CD4-positive, CD25-positive, alpha-beta regulatory T cell (primary cell): Measurements from ENCODE around the gene MTHFD1L. TPM values are rescaled to one million over a fixed set of nuclear protein-coding genes. Genes with fewer than 3 reads are reported as not detected.

Source experiments
- ATAC-seq, 2 donors: fragments of 150-1000 bp; cut with Tn5 transposase; one replicate each; pipeline ENCODE4 v1.10.0; 2021; ENCODE audit warnings: low read depth in 2 of 2, moderate number of reproducible peaks in 2 of 2, moderate library complexity in 1 of 2
- DNase-seq, 3 donors: peaks; one replicate each; pipeline versions ENCODE4 v3.0.0 to v3.0.0-alpha.2; 2012 to 2022; ENCODE audit warnings: mixed read lengths in 1 of 3
- H3K27ac ChIP-seq: one replicate; pipeline ENCODE4 v1.7.0; 2013; ENCODE audit warnings: mild to moderate bottlenecking, low read length; ENCODE audit not compliant: insufficient read depth, poor library complexity, severe bottlenecking
- H3K27me3 ChIP-seq: one replicate; pipeline ENCODE4 v1.7.0; 2013; ENCODE audit warnings: low read length; ENCODE audit not compliant: control insufficient read depth, insufficient read depth
- H3K36me3 ChIP-seq: one replicate; pipeline ENCODE4 v1.7.0; 2013; ENCODE audit warnings: mild to moderate bottlenecking, low read length, moderate library complexity; ENCODE audit not compliant: control insufficient read depth, insufficient read depth
- H3K4me1 ChIP-seq: 2 replicates; pipeline ENCODE4 v1.7.0; 2013; ENCODE audit warnings: mild to moderate bottlenecking, low read length; ENCODE audit not compliant: insufficient read depth, control insufficient read depth, poor library complexity, severe bottlenecking
- H3K4me3 ChIP-seq: one replicate; pipeline ENCODE4 v1.7.0; 2013; ENCODE audit warnings: low read depth, mild to moderate bottlenecking, low read length, moderate library complexity
- H3K9me3 ChIP-seq, 2 experiments: 1 replicate in 1 of 2; 2 replicates in 1 of 2; pipeline ENCODE4 v1.7.0; 2013; ENCODE audit warnings: low read length in 2 of 2, mild to moderate bottlenecking in 1 of 2, moderate library complexity in 1 of 2; ENCODE audit not compliant: control insufficient read depth in 2 of 2
- H3K27ac Mint-ChIP-seq, 3 donors: one replicate each; pipeline ENCODE4 v1.8.0; 2020 to 2022; ENCODE audit warnings: mild to moderate bottlenecking in 3 of 3, mixed read lengths in 3 of 3, moderate library complexity in 2 of 3
- H3K27me3 Mint-ChIP-seq: one replicate; pipeline ENCODE4 v1.8.0; 2022; ENCODE audit warnings: mild to moderate bottlenecking, mixed read lengths
- H3K36me3 Mint-ChIP-seq: one replicate; pipeline ENCODE4 v1.8.0; 2020; ENCODE audit warnings: mixed read lengths
- H3K4me1 Mint-ChIP-seq, 4 donors: one replicate each; pipeline ENCODE4 v1.8.0; 2020 to 2022; ENCODE audit warnings: mixed read lengths in 4 of 4, mild to moderate bottlenecking in 1 of 4
- H3K4me3 Mint-ChIP-seq, 4 donors: one replicate each; pipeline ENCODE4 v1.8.0; 2020 to 2022; ENCODE audit warnings: mild to moderate bottlenecking in 4 of 4, mixed read lengths in 4 of 4, moderate library complexity in 3 of 4
- H3K9me3 Mint-ChIP-seq, 7 donors: one replicate each; pipeline ENCODE4 v1.8.0; 2020 to 2022; ENCODE audit warnings: mixed read lengths in 7 of 7, mild to moderate bottlenecking in 3 of 7, moderate library complexity in 2 of 7
- polyA plus RNA-seq, 4 donors: library from polyadenylated mRNA; unstranded; fragments of 300-500 nt; fragmentation: Illumina TruSeq; gene quantifications; one replicate each; pipeline ENCODE4 v1.2.3, GENCODE V29; 2021
- total RNA-seq: library from RNA; stranded (reverse); gene quantifications from one replicate; pipeline ENCODE4 v1.2.3, GENCODE V29; 2022

Gene MTHFD1L
- total and polyA plus RNA-seq, 5 donors from 2014 or later = 2.0 to 11.1 (median 3.4) TPM

- H3K36me3 ChIP-seq = no peaks in the 10 kb centered on the region
- no peak overlapping the region for H3K27ac ChIP-seq
- DNase-seq (peak in 1 of 3 donors; percentile 70), ATAC-seq (peak; percentile 77)
- H3K9me3 ChIP-seq = no peaks in the 10 kb centered on the region
- H3K27ac Mint-ChIP-seq = peak overlapping the region; percentile 34 to 63 (median 54)
- H3K4me3 ChIP-seq = peak overlapping the region; percentile 46
- peaks cover 12% of the 10 kb centered on the region for H3K4me1 ChIP-seq
- H3K4me3 Mint-ChIP-seq = peak overlapping the region in 3 of 4 donors; percentile 1 to 57 (median 15)
- peaks cover 10 to 33% (median 12%) of the 10 kb centered on the region in 4 donors for H3K4me1 Mint-ChIP-seq
- H3K36me3 Mint-ChIP-seq = no peaks in the 10 kb centered on the region
- H3K9me3 Mint-ChIP-seq = peaks cover 0 to 1% (median 0%) of the 10 kb centered on the region in 7 donors
- no peaks in the 10 kb centered on the region for H3K27me3 ChIP-seq
- no peaks in the 10 kb centered on the region for H3K27me3 Mint-ChIP-seq
Measured at GRCh38 chr6:151004383-151005024, 139.0 kb downstream of the MTHFD1L start.

GRCh38 chr6:151005164-151005563, 139.7 kb downstream of the MTHFD1L start:
- Histone ChIP-seq H3K27me3 (no peaks in the 10 kb centered on the region), H3K4me1 (peaks cover 12% of the 10 kb centered on the region), H3K4me3 (peak overlapping the region; percentile 46), H3K9me3 (no peaks in the 10 kb centered on the region), H3K27ac (no peak overlapping the region), H3K36me3 (no peaks in the 10 kb centered on the region)
- Mint-ChIP-seq H3K27me3 (no peaks in the 10 kb centered on the region), H3K4me3 (no peak overlapping the region), H3K4me1 (peaks cover 10 to 33% (median 12%) of the 10 kb centered on the region in 4 donors), H3K36me3 (no peaks in the 10 kb centered on the region), H3K9me3 (peaks cover 0 to 1% (median 0%) of the 10 kb centered on the region in 7 donors), H3K27ac (peak overlapping the region in 1 of 3 donors; percentile 34)
- no peak for ATAC-seq
- DNase-seq = no peak

GRCh38 chr6:151005896-151006632, 140.6 kb downstream of the MTHFD1L start:
- Mint-ChIP-seq H3K36me3 (no peaks in the 10 kb centered on the region), H3K9me3 (peaks cover 0 to 1% (median 0%) of the 10 kb centered on the region in 7 donors), H3K27me3 (no peaks in the 10 kb centered on the region), H3K4me3 (peak overlapping the region in 2 of 4 donors; percentile 6 to 11), H3K4me1 (peaks cover 10 to 33% (median 12%) of the 10 kb centered on the region in 4 donors), H3K27ac (peak overlapping the region in 2 of 3 donors; percentile 34 to 55)
- Histone ChIP-seq H3K36me3 (no peaks in the 10 kb centered on the region), H3K27me3 (no peaks in the 10 kb centered on the region), H3K9me3 (no peaks in the 10 kb centered on the region), H3K27ac (no peak overlapping the region), H3K4me3 (no peak overlapping the region), H3K4me1 (peaks cover 12% of the 10 kb centered on the region)
- ATAC-seq = no peak
- peak in 1 of 3 donors; percentile 25 for DNase-seq

GRCh38 chr6:151007076-151007475, 141.6 kb downstream of the MTHFD1L start:
- Mint-ChIP-seq H3K36me3 (no peaks in the 10 kb centered on the region), H3K27ac (peak overlapping the region in 2 of 3 donors; percentile 55 to 62), H3K4me3 (no peak overlapping the region), H3K9me3 (peaks cover 0 to 1% (median 0%) of the 10 kb centered on the region in 7 donors), H3K27me3 (no peaks in the 10 kb centered on the region), H3K4me1 (peaks cover 9 to 33% (median 12%) of the 10 kb centered on the region in 4 donors)
- ATAC-seq = no peak
- Histone ChIP-seq H3K9me3 (no peaks in the 10 kb centered on the region), H3K4me1 (peaks cover 12% of the 10 kb centered on the region), H3K36me3 (no peaks in the 10 kb centered on the region), H3K27me3 (no peaks in the 10 kb centered on the region), H3K27ac (no peak overlapping the region), H3K4me3 (no peak overlapping the region)
- no peak for DNase-seq

- Mint-ChIP-seq H3K36me3 (no peaks in the 10 kb centered on the region), H3K9me3 (peaks cover 0 to 1% (median 0%) of the 10 kb centered on the region in 7 donors), H3K27ac (peak overlapping the region in 1 of 3 donors; percentile 18), H3K27me3 (no peaks in the 10 kb centered on the region), H3K4me1 (peaks cover 9 to 33% (median 12%) of the 10 kb centered on the region in 4 donors), H3K4me3 (peak overlapping the region in 1 of 4 donors; percentile 48)
- no peak for ATAC-seq
- Histone ChIP-seq H3K4me1 (peaks cover 12% of the 10 kb centered on the region), H3K4me3 (no peak overlapping the region), H3K9me3 (no peaks in the 10 kb centered on the region), H3K27ac (no peak overlapping the region), H3K36me3 (no peaks in the 10 kb centered on the region), H3K27me3 (no peaks in the 10 kb centered on the region)
- DNase-seq = no peak
Measured at GRCh38 chr6:151007922-151008321, 142.4 kb downstream of the MTHFD1L start.

GRCh38 chr6:151008425-151008824, 142.9 kb downstream of the MTHFD1L start:
- Histone ChIP-seq H3K27me3 (no peaks in the 10 kb centered on the region), H3K36me3 (no peaks in the 10 kb centered on the region), H3K27ac (no peak overlapping the region), H3K4me3 (no peak overlapping the region), H3K9me3 (no peaks in the 10 kb centered on the region), H3K4me1 (peaks cover 12% of the 10 kb centered on the region)
- no peak for ATAC-seq
- H3K36me3 Mint-ChIP-seq = no peaks in the 10 kb centered on the region
- peaks cover 9 to 33% (median 12%) of the 10 kb centered on the region in 4 donors for H3K4me1 Mint-ChIP-seq
- no peaks in the 10 kb centered on the region for H3K27me3 Mint-ChIP-seq
- peak overlapping the region in 1 of 4 donors; percentile 48 for H3K4me3 Mint-ChIP-seq
- peak overlapping the region in 1 of 3 donors; percentile 18 for H3K27ac Mint-ChIP-seq
- no peak for DNase-seq
- H3K9me3 Mint-ChIP-seq = peaks cover 0 to 1% (median 0%) of the 10 kb centered on the region in 7 donors

- Histone ChIP-seq H3K36me3 (no peaks in the 10 kb centered on the region), H3K4me1 (peaks cover 8% of the 10 kb centered on the region), H3K27ac (no peak overlapping the region), H3K9me3 (no peaks in the 10 kb centered on the region), H3K27me3 (no peaks in the 10 kb centered on the region), H3K4me3 (no peak overlapping the region)
- peaks cover 3% of the 10 kb centered on the region for H3K36me3 Mint-ChIP-seq
- no peak overlapping the region for H3K4me3 Mint-ChIP-seq
- peak overlapping the region in 1 of 3 donors; percentile 38 for H3K27ac Mint-ChIP-seq
- peaks cover 7 to 29% (median 12%) of the 10 kb centered on the region in 4 donors for H3K4me1 Mint-ChIP-seq
- H3K9me3 Mint-ChIP-seq = peaks cover 0 to 1% (median 0%) of the 10 kb centered on the region in 7 donors
- DNase-seq (no peak), ATAC-seq (no peak)
- H3K27me3 Mint-ChIP-seq = no peaks in the 10 kb centered on the region
Measured at GRCh38 chr6:151009576-151009975, 144.1 kb downstream of the MTHFD1L start.
